PC-9 (cell line): ENCODE data around the gene CR2. TPM values are rescaled to one million over a fixed set of nuclear protein-coding genes. Genes with fewer than 3 reads are reported as not detected.
A peak's percentile ranks its signal among the peaks of the same experiment; 100 is the strongest.

Experiments used
- BruUV-seq: library from RNA; stranded (reverse); fragments of 400-500 nt; replicated peaks from 2 replicates; lab custom pipeline; 2021; lab: Mats Ljungman, UMichigan
- CTCF ChIA-PET: fragments of 300-600 bp; sonication (Branson Sonifier 250); formaldehyde crosslinking; loops from one replicate; lab custom pipeline; 2022; ENCODE audit warnings: antibody characterized with exemption; lab: Charles Lee
- POLR2A ChIA-PET: fragments of 300-600 bp; sonication (Branson Sonifier 250); formaldehyde crosslinking; loops from one replicate; lab custom pipeline; 2022; ENCODE audit warnings: antibody characterized with exemption; ENCODE audit not compliant: unreplicated experiment; lab: Charles Lee
- DNase-seq, 2 experiments: peaks; one replicate each; pipeline versions ENCODE4 v3.0.0 to v3.0.0-alpha.2; 2015 to 2022; ENCODE audit warnings: mixed read lengths in 1 of 2
- H2AFZ ChIP-seq: fragments of 200-600 bp; sonication (generic); 2 replicates; pipeline ENCODE4 v1.8.1; 2017; ENCODE audit warnings: antibody characterized with exemption
- H3F3A ChIP-seq: fragments of 200-600 bp; sonication (generic); 2 replicates; pipeline ENCODE4 v1.8.1; 2017; ENCODE audit warnings: antibody characterized with exemption, mild to moderate bottlenecking, low read depth; ENCODE audit not compliant: insufficient read depth
- H3K27ac ChIP-seq: fragments of 200-600 bp; sonication (generic); 2 replicates; pipeline ENCODE4 v1.6.1; 2016; ENCODE audit warnings: mixed run types
- H3K27me3 ChIP-seq: fragments of 200-600 bp; sonication (generic); 2 replicates; pipeline ENCODE4 v1.6.1; 2016; ENCODE audit warnings: low read depth, mixed run types; ENCODE audit not compliant: insufficient read depth
- H3K36me3 ChIP-seq: fragments of 200-600 bp; sonication (generic); 2 replicates; pipeline ENCODE4 v1.6.1; 2016; ENCODE audit warnings: low read depth, mixed run types
- H3K4me1 ChIP-seq: fragments of 200-600 bp; sonication (generic); replicated peaks from 2 replicates; pipeline ENCODE4 v1.6.1; 2016; ENCODE audit warnings: mixed run types; ENCODE audit not compliant: insufficient read depth
- H3K4me2 ChIP-seq: fragments of 200-600 bp; sonication (generic); 2 replicates; pipeline ENCODE4 v1.6.1; 2017; ENCODE audit warnings: mixed run types
- H3K4me3 ChIP-seq: fragments of 200-600 bp; sonication (generic); 2 replicates; pipeline ENCODE4 v1.6.1; 2016; ENCODE audit warnings: mixed run types
- H3K79me2 ChIP-seq: fragments of 200-600 bp; sonication (generic); 2 replicates; pipeline ENCODE4 v1.6.1; 2017; ENCODE audit warnings: low read depth, mixed run types
- H3K9me2 ChIP-seq: fragments of 200-600 bp; sonication (generic); 2 replicates; pipeline ENCODE4 v1.8.1; 2017; ENCODE audit warnings: mild to moderate bottlenecking; ENCODE audit not compliant: insufficient read depth
- H3K9me3 ChIP-seq: fragments of 200-600 bp; sonication (generic); 2 replicates; pipeline ENCODE4 v1.8.1; 2016; ENCODE audit warnings: low read depth; ENCODE audit not compliant: insufficient read depth
- H4K20me1 ChIP-seq: fragments of 200-600 bp; sonication (generic); 2 replicates; pipeline ENCODE4 v1.8.1; 2017; ENCODE audit not compliant: insufficient read depth
- EZH2 ChIP-seq: fragments of 200-600 bp; sonication (generic); IDR thresholded peaks from 2 replicates; pipeline ENCODE4 v1.8.0; 2017; ENCODE audit warnings: antibody characterized with exemption, low read depth
- intact Hi-C: fragments of 100-400 bp; cut with micrococcal nuclease; formaldehyde crosslinking; loops from one replicate; pipeline ENCODE4 v1.10.0; 2022; ENCODE audit not compliant: unreplicated experiment
- total RNA-seq: library from RNA; stranded (reverse); gene quantifications from 2 replicates; pipeline ENCODE4 v1.2.3, GENCODE V29; 2021
- TF ChIP-seq, protein P1 (sequence below): fragments of 200-600 bp; sonication (generic); conservative IDR thresholded peaks from 2 replicates; pipeline ENCODE4 v1.6.1; 2017; ENCODE audit warnings: mixed run types, antibody characterized with exemption, mild to moderate bottlenecking, moderate library complexity

Gene CR2
- total RNA-seq, 1 experiment from 2014 or later = 4.3 TPM

- BruUV-seq = no TSS peak
- H3K9me3 ChIP-seq = no peaks in the 10 kb centered on the region
- H3K36me3 ChIP-seq = no peaks in the 10 kb centered on the region
- no peaks in the 10 kb centered on the region for H4K20me1 ChIP-seq
- H3K4me2 ChIP-seq = no peak overlapping the region
- H3K4me1 ChIP-seq = no peaks in the 10 kb centered on the region
- H3K9me2 ChIP-seq = no peaks in the 10 kb centered on the region
- no peak for TF ChIP-seq EZH2
- TF ChIP-seq, protein P1, sequence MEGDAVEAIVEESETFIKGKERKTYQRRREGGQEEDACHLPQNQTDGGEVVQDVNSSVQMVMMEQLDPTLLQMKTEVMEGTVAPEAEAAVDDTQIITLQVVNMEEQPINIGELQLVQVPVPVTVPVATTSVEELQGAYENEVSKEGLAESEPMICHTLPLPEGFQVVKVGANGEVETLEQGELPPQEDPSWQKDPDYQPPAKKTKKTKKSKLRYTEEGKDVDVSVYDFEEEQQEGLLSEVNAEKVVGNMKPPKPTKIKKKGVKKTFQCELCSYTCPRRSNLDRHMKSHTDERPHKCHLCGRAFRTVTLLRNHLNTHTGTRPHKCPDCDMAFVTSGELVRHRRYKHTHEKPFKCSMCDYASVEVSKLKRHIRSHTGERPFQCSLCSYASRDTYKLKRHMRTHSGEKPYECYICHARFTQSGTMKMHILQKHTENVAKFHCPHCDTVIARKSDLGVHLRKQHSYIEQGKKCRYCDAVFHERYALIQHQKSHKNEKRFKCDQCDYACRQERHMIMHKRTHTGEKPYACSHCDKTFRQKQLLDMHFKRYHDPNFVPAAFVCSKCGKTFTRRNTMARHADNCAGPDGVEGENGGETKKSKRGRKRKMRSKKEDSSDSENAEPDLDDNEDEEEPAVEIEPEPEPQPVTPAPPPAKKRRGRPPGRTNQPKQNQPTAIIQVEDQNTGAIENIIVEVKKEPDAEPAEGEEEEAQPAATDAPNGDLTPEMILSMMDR = no peak
- intact Hi-C loops = no loop called here
- H3K27ac ChIP-seq = no peak overlapping the region
- no peak overlapping the region for H2AFZ ChIP-seq
- ChIA-PET POLR2A (no interaction called here), CTCF (no interaction called here)
- DNase-seq = no peak
- H3K27me3 ChIP-seq = peaks cover 6% of the 10 kb centered on the region; the same call in 1 of the 2 replicates
- no peak overlapping the region for H3K4me3 ChIP-seq
- H3K79me2 ChIP-seq = no peaks in the 10 kb centered on the region
- no peaks in the 10 kb centered on the region for H3F3A ChIP-seq
Measured at GRCh38 chr1:207444514-207445217, 9.5 kb upstream of the CR2 start.

DNA sequence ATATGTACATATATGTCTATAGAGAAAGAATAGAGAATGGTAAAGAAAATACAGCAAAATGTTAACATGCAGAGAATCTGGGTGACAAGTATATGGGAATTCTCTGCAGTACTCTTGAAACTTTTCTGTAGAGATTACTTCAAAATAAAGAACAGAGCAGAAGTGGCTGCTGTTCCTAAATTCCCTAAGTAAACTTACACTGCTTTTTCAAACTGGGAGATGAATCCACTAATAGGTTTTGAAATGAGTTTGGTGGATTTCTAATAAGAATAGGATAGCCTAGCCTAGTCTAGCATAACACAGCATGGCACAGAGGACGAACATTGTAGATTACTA is 450 bp upstream of the CR2 start:
- peaks cover 11% of the 10 kb centered on the region; the same call in 1 of the 2 replicates for H3K27me3 ChIP-seq
- intact Hi-C loops = no loop called here
- H3K9me2 ChIP-seq = no peaks in the 10 kb centered on the region
- no peaks in the 10 kb centered on the region for H3K36me3 ChIP-seq
- no peaks in the 10 kb centered on the region for H3K9me3 ChIP-seq
- no peaks in the 10 kb centered on the region for H4K20me1 ChIP-seq
- no TSS peak for BruUV-seq
- peaks cover 9% of the 10 kb centered on the region for H3K4me1 ChIP-seq
- no peaks in the 10 kb centered on the region for H3K79me2 ChIP-seq
- no peak overlapping the region for H3K27ac ChIP-seq
- DNase-seq = no peak
- H3K4me2 ChIP-seq = peak overlapping the region; percentile 88
- H3F3A ChIP-seq = no peaks in the 10 kb centered on the region
- no peak for TF ChIP-seq EZH2
- TF ChIP-seq, protein P1 = no peak
- peak overlapping the region; percentile 66; the same call in 1 of the 2 replicates for H3K4me3 ChIP-seq
- H2AFZ ChIP-seq = peak overlapping the region; percentile 87
- ChIA-PET CTCF (no interaction called here), POLR2A (no interaction called here)

GRCh38 chr1:207455183-207455754 is 1.1 kb downstream of the CR2 start:
- BruUV-seq = no TSS peak
- Histone ChIP-seq H3K4me1 (peaks cover 9% of the 10 kb centered on the region), H3K4me3 (peak overlapping the region; percentile 66), H3F3A (no peaks in the 10 kb centered on the region), H3K36me3 (no peaks in the 10 kb centered on the region), H3K79me2 (no peaks in the 10 kb centered on the region), H3K4me2 (peak overlapping the region; percentile 88), H3K27me3 (no peaks in the 10 kb centered on the region; the same call in 1 of the 2 replicates), H2AFZ (peak overlapping the region; percentile 87), H3K9me3 (no peaks in the 10 kb centered on the region), H4K20me1 (no peaks in the 10 kb centered on the region), H3K9me2 (no peaks in the 10 kb centered on the region), H3K27ac (no peak overlapping the region)
- intact Hi-C loops = no loop called here
- TF ChIP-seq EZH2 = no peak
- TF ChIP-seq, protein P1 = no peak
- no peak for DNase-seq
- CTCF ChIA-PET = no interaction called here
- POLR2A ChIA-PET = interaction anchor here (0.6 kb wide), 1 partner anchor 64 kb away, joined by 8 read pairs; no protein-coding TSS in a partner anchor
